GM23248 (cell line): Measurements from ENCODE around the gene FAM53A.

Experiments
- EZH2 ChIP-seq: fragments of 200-600 bp; sonication (generic); IDR thresholded peaks from 2 replicates; pipeline ENCODE4 v1.6.1; 2018; ENCODE audit warnings: antibody characterized with exemption, mild to moderate bottlenecking; ENCODE audit not compliant: insufficient read depth, poor library complexity, severe bottlenecking
- EZH2phosphoT487 ChIP-seq: fragments of 200-600 bp; sonication (generic); IDR thresholded peaks from 2 replicates; pipeline ENCODE4 v1.6.1; 2018; ENCODE audit warnings: antibody characterized with exemption, moderate library complexity, mild to moderate bottlenecking, low read depth; ENCODE audit not compliant: insufficient read depth

DNA sequence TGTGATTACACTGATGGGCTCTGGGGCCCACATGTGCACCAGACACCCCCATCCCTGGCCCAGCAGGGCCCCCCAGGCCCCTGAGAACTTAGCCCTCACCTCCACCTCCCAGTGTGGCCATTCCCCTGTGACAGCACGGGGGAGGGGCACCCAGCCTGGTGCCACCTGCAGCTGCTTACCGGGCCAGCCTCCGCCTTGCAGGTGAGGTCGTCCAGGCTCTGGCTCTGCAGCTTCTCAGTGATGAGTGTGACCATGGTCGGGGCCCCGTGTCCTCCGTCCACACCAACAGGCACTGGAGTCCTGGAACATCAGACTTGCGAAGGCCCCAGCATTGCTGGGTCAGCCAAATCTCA is 15.6 kb downstream of the FAM53A start:
- TF ChIP-seq EZH2phosphoT487 (no peak), EZH2 (no peak)
